WTC11 (cell line): Measurements from ENCODE around the gene EMP2. TPM values are rescaled to one million over a fixed set of nuclear protein-coding genes. Genes with fewer than 3 reads are reported as not detected.
"Not testable (repeated sequence)": the region's sequence is repeated elsewhere in the genome, so short reads cannot be mapped to it uniquely, and the experiment has no call there.

Experiments
- ATAC-seq: fragments of 200-7000 bp; cut with Tn5 transposase; 2 replicates; pipeline ENCODE4 v1.10.0; 2021; ENCODE audit warnings: mild to moderate bottlenecking, moderate library complexity
- CTCF ChIA-PET: fragments of 300-600 bp; sonication (Branson Sonifier 250); formaldehyde crosslinking; loops from one replicate; lab custom pipeline; 2021; ENCODE audit warnings: antibody characterized with exemption; lab: Charles Lee
- POLR2A ChIA-PET: fragments of 350-600 bp; sonication (Branson Sonifier 250); formaldehyde crosslinking; loops from one replicate; lab custom pipeline; 2021; ENCODE audit warnings: antibody characterized with exemption; lab: Charles Lee
- DNase-seq: peaks from one replicate; pipeline ENCODE4 v3.0.0; 2021; ENCODE audit warnings: low spot score
- H3K27ac Mint-ChIP-seq: 2 replicates; pipeline ENCODE4 v1.8.0; 2021; ENCODE audit warnings: mixed read lengths
- H3K27me3 Mint-ChIP-seq: 2 replicates; pipeline ENCODE4 v1.8.0; 2021; ENCODE audit warnings: low read depth, mild to moderate bottlenecking, moderate library complexity, mixed read lengths
- H3K36me3 Mint-ChIP-seq: 2 replicates; pipeline ENCODE4 v1.8.0; 2021; ENCODE audit warnings: mixed read lengths
- H3K4me1 Mint-ChIP-seq: 2 replicates; pipeline ENCODE4 v1.8.0; 2022; ENCODE audit warnings: mixed read lengths
- H3K4me3 Mint-ChIP-seq: 2 replicates; pipeline ENCODE4 v1.8.0; 2021; ENCODE audit warnings: mild to moderate bottlenecking, moderate library complexity, mixed read lengths
- H3K9me3 Mint-ChIP-seq: 2 replicates; pipeline ENCODE4 v1.8.0; 2021; ENCODE audit warnings: mixed read lengths
- AFF4 ChIP-seq: sonication (generic); formaldehyde crosslinking; IDR thresholded peaks from 2 replicates; pipeline ENCODE4 v1.8.1; 2023; ENCODE audit warnings: mild to moderate bottlenecking, missing genetic modification reagents, borderline replicate concordance
- CBFB ChIP-seq: sonication (generic); formaldehyde crosslinking; IDR thresholded peaks from 2 replicates; pipeline ENCODE4 v1.8.1; 2022; ENCODE audit warnings: mild to moderate bottlenecking, low read depth, missing genetic modification reagents
- EMX1 ChIP-seq: fragments of 250-450 bp; sonication (Bioruptor Pico); IDR thresholded peaks from 2 replicates; pipeline ENCODE4 v1.8.0; 2021; ENCODE audit warnings: mild to moderate bottlenecking
- GABPB1 ChIP-seq: sonication (generic); formaldehyde crosslinking; IDR thresholded peaks from 2 replicates; pipeline ENCODE4 v1.8.1; 2023; ENCODE audit warnings: mild to moderate bottlenecking, missing genetic modification reagents
- GRHL2 ChIP-seq: fragments of 250-450 bp; sonication (Bioruptor Pico); IDR thresholded peaks from 2 replicates; pipeline ENCODE4 v1.8.0; 2022; ENCODE audit warnings: mild to moderate bottlenecking, moderate library complexity; ENCODE audit not compliant: insufficient replicate concordance, severe bottlenecking
- MYBL2 ChIP-seq: sonication (generic); formaldehyde crosslinking; IDR thresholded peaks from 2 replicates; pipeline ENCODE4 v1.8.1; 2023; ENCODE audit warnings: mild to moderate bottlenecking, moderate library complexity, missing genetic modification reagents
- NFYB ChIP-seq: sonication (generic); formaldehyde crosslinking; conservative IDR thresholded peaks from 2 replicates; pipeline ENCODE4 v1.8.0; 2022; ENCODE audit warnings: low read depth, missing genetic modification reagents
- NR1H2 ChIP-seq: sonication (generic); formaldehyde crosslinking; IDR thresholded peaks from 2 replicates; pipeline ENCODE4 v1.9.0; 2021; ENCODE audit warnings: mild to moderate bottlenecking, moderate library complexity, missing genetic modification reagents
- NR2C2 ChIP-seq: sonication (generic); formaldehyde crosslinking; IDR thresholded peaks from 2 replicates; pipeline ENCODE4 v1.8.0; 2022; ENCODE audit warnings: mild to moderate bottlenecking, missing genetic modification reagents
- SP1 ChIP-seq: sonication (generic); formaldehyde crosslinking; conservative IDR thresholded peaks from 2 replicates; pipeline ENCODE4 v1.8.1; 2022; ENCODE audit warnings: missing genetic modification reagents
- STAT6 ChIP-seq: sonication (generic); formaldehyde crosslinking; conservative IDR thresholded peaks from 2 replicates; pipeline ENCODE4 v1.8.1; 2023; ENCODE audit warnings: mild to moderate bottlenecking, low read depth, missing genetic modification reagents, moderate library complexity
- ZBTB21 ChIP-seq: sonication (generic); formaldehyde crosslinking; IDR thresholded peaks from 2 replicates; pipeline ENCODE4 v1.8.1; 2023; ENCODE audit warnings: mild to moderate bottlenecking, missing genetic modification reagents, borderline replicate concordance
- ZNF263 ChIP-seq: sonication (generic); formaldehyde crosslinking; IDR thresholded peaks from 2 replicates; pipeline ENCODE4 v1.8.1; 2022; ENCODE audit warnings: low read depth, mild to moderate bottlenecking, moderate library complexity, missing genetic modification reagents
- ZNF416 ChIP-seq: fragments of 250-450 bp; sonication (Bioruptor Pico); IDR thresholded peaks from 2 replicates; pipeline ENCODE4 v1.9.0; 2021; ENCODE audit warnings: mild to moderate bottlenecking, inconsistent platforms
- ZNF512 ChIP-seq: sonication (generic); formaldehyde crosslinking; IDR thresholded peaks from 2 replicates; pipeline ENCODE4 v1.8.1; 2022; ENCODE audit warnings: missing genetic modification reagents, borderline replicate concordance
- total RNA-seq: library from RNA; stranded (reverse); gene quantifications from 3 replicates; pipeline ENCODE4 v1.2.3, GENCODE V29; 2021
- TF ChIP-seq, protein P1 (sequence below): sonication (generic); formaldehyde crosslinking; conservative IDR thresholded peaks from 2 replicates; pipeline ENCODE4 v1.8.1; 2022; ENCODE audit warnings: mild to moderate bottlenecking, missing genetic modification reagents
- TF ChIP-seq, protein P2 (sequence below): sonication (generic); formaldehyde crosslinking; IDR thresholded peaks from 2 replicates; pipeline ENCODE4 v1.8.0; 2023; ENCODE audit warnings: missing genetic modification reagents
- TF ChIP-seq, protein P3 (sequence below): sonication (generic); formaldehyde crosslinking; IDR thresholded peaks from 2 replicates; pipeline ENCODE4 v1.8.1; 2023; ENCODE audit warnings: mild to moderate bottlenecking, missing genetic modification reagents, moderate library complexity
- TF ChIP-seq, protein P4 (sequence below): fragments of 250-450 bp; sonication (Bioruptor Pico); IDR thresholded peaks from 2 replicates; pipeline ENCODE4 v2.1.2; 2022; ENCODE audit warnings: mild to moderate bottlenecking, moderate library complexity

Gene EMP2
- total RNA-seq, 1 experiment from 2014 or later, result 16.4 TPM

DNA sequence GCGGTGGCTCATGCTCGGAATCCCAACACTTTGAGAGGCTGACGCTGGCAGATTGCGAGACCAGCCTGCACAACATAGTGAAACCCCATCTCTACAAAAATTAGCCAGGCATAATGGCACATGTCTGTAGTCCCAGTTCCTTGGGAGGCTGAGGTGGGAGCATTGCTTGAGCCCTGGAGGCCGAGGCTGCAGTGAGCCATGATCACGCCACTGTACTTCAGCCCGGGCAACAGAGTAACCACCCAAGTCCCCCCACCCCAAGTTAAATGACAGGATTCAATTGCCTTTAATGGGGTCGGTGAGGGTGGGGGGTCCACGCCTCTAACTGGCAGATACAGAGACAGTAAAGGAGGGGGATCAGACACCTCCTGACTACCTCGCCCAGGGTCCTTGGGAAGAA, 44.9 kb downstream of the EMP2 start (continued):
- TF ChIP-seq MYBL2 (CRISPR knock-in tag), result no peak
- TF ChIP-seq, protein P1, sequence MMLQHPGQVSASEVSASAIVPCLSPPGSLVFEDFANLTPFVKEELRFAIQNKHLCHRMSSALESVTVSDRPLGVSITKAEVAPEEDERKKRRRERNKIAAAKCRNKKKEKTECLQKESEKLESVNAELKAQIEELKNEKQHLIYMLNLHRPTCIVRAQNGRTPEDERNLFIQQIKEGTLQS (CRISPR knock-in tag), result no peak
- TF ChIP-seq ZNF416, result no peak
- TF ChIP-seq ZBTB21 (CRISPR knock-in tag), result no peak
- TF ChIP-seq GABPB1 (CRISPR knock-in tag), result no peak
- TF ChIP-seq SP1 (CRISPR knock-in tag), result no peak

GRCh38 chr16:10534748-10535147, 45.6 kb downstream of the EMP2 start:
- Mint-ChIP-seq H3K4me1 (no peaks in the 10 kb centered on the region), H3K27me3 (no peaks in the 10 kb centered on the region), H3K4me3 (no peak overlapping the region), H3K9me3 (no peaks in the 10 kb centered on the region), H3K36me3 (no peaks in the 10 kb centered on the region; the same call in 1 of the 2 replicates), H3K27ac (no peak overlapping the region)
- POLR2A ChIA-PET, result no interaction called here
- DNase-seq, result no peak
- CTCF ChIA-PET, result interaction anchor here (1.0 kb wide), 2 partner anchors 9 to 12 kb away, joined by 3 read pairs; no protein-coding TSS in a partner anchor
- no peak for TF ChIP-seq GRHL2 (CRISPR knock-in tag)
- TF ChIP-seq, protein P2, sequence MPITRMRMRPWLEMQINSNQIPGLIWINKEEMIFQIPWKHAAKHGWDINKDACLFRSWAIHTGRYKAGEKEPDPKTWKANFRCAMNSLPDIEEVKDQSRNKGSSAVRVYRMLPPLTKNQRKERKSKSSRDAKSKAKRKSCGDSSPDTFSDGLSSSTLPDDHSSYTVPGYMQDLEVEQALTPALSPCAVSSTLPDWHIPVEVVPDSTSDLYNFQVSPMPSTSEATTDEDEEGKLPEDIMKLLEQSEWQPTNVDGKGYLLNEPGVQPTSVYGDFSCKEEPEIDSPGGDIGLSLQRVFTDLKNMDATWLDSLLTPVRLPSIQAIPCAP (CRISPR knock-in tag), result no peak
- no peak for TF ChIP-seq STAT6
- no peak for TF ChIP-seq EMX1 (CRISPR knock-in tag)
- TF ChIP-seq, protein P1 (CRISPR knock-in tag), result no peak
- TF ChIP-seq ZNF512 (CRISPR knock-in tag), result no peak
- no peak for TF ChIP-seq NR1H2
- TF ChIP-seq, protein P3, sequence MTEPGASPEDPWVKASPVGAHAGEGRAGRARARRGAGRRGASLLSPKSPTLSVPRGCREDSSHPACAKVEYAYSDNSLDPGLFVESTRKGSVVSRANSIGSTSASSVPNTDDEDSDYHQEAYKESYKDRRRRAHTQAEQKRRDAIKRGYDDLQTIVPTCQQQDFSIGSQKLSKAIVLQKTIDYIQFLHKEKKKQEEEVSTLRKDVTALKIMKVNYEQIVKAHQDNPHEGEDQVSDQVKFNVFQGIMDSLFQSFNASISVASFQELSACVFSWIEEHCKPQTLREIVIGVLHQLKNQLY (CRISPR knock-in tag), result no peak
- TF ChIP-seq, protein P4, sequence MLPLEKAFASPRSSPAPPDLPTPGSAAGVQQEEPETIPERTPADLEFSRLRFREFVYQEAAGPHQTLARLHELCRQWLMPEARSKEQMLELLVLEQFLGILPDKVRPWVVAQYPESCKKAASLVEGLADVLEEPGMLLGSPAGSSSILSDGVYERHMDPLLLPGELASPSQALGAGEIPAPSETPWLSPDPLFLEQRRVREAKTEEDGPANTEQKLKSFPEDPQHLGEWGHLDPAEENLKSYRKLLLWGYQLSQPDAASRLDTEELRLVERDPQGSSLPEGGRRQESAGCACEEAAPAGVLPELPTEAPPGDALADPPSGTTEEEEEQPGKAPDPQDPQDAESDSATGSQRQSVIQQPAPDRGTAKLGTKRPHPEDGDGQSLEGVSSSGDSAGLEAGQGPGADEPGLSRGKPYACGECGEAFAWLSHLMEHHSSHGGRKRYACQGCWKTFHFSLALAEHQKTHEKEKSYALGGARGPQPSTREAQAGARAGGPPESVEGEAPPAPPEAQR (CRISPR knock-in tag), result no peak
- no peak for TF ChIP-seq NFYB (CRISPR knock-in tag)
- no peak for TF ChIP-seq NR2C2 (CRISPR knock-in tag)
- TF ChIP-seq AFF4 (CRISPR knock-in tag), result no peak
- no peak for TF ChIP-seq ZNF263 (CRISPR knock-in tag)
- no peak for TF ChIP-seq CBFB
- ATAC-seq, result no peak

DNA sequence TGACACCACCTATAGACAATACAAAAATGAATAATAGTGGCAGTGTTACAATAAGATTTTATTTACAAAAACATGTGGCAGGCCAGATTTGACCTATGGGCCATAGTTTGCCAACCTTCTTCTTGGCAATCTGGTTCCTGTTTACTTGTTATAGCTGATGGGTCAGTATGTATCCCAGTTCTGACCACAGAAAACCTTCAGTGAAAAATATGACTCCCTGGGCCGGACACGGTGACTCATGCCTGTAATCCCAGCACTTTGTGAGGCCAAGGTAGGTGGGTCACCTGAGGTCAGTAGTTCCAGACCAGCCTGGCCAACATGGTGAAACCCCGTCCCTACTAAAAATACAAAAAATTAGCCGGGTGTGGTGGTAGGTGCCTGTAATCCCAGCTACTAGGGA, 46.8 kb downstream of the EMP2 start:
- POLR2A ChIA-PET, H3K36me3 Mint-ChIP-seq, H3K27me3 Mint-ChIP-seq, H3K4me3 Mint-ChIP-seq, H3K9me3 Mint-ChIP-seq, ATAC-seq, H3K27ac Mint-ChIP-seq, DNase-seq, H3K4me1 Mint-ChIP-seq: not testable (repeated sequence)
- CTCF ChIA-PET, result interaction anchor here (1.0 kb wide), 1 partner anchor 8 kb away, joined by 3 read pairs; no protein-coding TSS in a partner anchor
